GM21619 (cell line): ENCODE data around the gene DYNLT5.
"Not testable (repeated sequence)": the region's sequence is repeated elsewhere in the genome, so short reads cannot be mapped to it uniquely, and the experiment has no call there.

Experiments
- ATAC-seq: cut with Tn5 transposase; IDR thresholded peaks from one replicate; pipeline ENCODE4 v1.9.1; 2021; ENCODE audit not compliant: unreplicated experiment

DYNLT5 gene, protein sequence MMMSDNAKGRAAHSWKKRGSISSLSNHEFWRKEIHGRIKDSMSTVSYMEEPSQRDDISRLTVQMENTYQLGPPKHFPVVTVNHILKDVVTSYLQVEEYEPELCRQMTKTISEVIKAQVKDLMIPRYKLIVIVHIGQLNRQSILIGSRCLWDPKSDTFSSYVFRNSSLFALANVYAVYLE

DNA sequence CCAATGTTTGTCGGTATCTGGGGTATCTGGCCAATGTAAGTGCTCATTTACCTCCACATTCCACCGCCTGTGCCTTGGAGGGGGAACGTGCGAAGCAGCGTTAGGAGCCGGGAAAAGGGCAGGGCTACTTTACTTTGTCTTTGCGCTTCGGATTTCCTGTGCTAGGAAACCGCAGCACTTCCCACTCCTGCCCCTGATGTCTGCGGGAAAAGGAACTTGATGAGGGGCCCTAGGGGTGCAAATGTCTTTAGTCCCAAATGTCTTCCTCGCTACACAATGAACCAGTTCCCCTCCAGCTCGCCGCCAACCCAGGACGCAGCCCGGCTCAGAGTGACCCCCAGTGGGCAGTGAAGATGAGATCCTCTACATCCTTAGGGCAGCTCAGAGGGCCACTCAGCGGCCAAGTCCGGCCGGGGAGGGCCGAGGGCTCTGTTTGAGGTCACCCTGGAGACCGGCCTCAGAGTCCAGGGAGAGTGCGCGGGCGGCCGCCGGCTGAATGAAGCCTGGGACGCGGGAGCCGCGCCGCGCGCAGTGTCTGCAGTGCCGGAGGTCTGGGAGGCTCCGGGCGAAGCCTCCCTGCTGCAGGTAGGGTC lies at the start of gene DYNLT5:
DYNLT5 (plus strand) TSS at position 460 of the 593 bp plus-strand sequence. CDS start 2,200 bp downstream, outside the sequence.
- peak; percentile 56 for ATAC-seq

DNA sequence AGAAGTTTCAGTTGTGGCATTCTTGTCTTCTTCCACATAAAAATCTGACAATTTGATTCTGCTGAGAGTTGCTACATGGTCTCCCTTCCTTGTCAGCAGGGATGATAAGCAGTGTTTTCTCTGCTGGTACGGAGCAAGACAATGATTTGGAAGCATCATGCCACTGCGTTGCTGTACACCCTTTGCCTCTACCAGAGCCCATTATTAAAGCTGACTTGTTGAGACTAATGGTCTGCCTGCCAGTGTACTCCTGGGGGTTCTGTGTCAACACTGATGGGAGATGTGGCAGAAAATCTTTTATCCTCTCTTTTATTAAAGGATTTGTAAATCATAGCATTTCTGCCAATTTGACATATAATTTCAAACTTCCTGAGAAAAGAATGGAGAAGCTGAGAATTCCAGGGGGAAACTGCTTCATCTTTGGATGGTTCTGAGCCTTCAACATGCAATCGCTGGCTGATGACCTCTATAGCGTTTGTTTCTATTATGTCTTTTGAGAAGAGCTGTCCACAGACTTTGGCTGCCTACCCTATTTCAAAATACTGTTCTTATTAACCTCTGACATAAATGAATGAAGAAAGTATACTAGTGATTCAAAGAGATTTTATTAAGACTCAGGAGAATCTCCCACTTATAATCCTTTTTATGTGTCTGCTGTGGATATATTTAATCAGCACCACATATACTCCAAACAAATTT lies 47.9 kb upstream of the DYNLT5 start:
- ATAC-seq, result no peak

DNA sequence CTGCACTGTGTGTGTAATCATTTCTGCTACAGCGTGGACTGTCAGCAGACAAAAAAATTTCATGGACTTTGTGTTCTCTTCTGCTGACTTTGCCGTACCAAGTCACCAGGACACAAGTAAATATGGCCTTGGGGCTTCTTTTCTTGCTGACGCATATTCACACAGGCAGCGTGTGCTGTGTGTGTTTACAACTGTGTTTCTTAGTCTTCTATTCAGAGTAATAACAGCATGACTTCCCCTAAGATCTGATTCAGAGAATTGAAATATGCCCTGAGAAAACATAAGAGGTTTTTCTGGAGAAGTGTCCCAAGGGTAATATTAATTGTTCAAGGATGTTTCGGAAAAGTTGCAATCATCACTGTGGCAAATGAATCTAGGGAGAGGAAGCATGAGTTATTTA lies 47.1 kb upstream of the DYNLT5 start:
- no peak for ATAC-seq

- no peak for ATAC-seq
These were observed 40.8 kb upstream of the DYNLT5 start for GRCh38 chr1:66711420-66711819.

DNA sequence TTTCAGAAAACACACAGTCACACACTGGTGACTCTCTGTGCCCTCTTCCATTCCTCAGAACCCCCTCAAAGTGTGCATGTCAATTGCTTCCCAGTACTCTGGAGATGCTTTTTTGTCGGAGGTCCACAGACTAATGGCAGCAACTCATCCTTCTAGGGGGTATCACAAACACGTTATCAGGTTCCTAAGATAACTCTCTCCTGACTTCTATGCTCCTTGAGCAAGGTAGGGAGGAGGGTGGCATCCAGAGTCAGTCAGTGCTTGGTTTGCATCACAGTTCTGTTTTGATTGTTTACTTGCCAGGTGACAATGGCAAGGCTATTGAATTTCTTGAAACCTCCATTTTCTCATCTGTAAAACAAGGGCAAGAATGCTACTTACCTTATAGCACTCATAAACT lies 39.4 kb upstream of the DYNLT5 start:
- ATAC-seq, result no peak

GRCh38 chr1:66723985-66724384 lies 28.3 kb upstream of the DYNLT5 start:
- ATAC-seq, result no peak

- peak; percentile 75 for ATAC-seq
These were observed 26.2 kb upstream of the DYNLT5 start for GRCh38 chr1:66725885-66726665.

DNA sequence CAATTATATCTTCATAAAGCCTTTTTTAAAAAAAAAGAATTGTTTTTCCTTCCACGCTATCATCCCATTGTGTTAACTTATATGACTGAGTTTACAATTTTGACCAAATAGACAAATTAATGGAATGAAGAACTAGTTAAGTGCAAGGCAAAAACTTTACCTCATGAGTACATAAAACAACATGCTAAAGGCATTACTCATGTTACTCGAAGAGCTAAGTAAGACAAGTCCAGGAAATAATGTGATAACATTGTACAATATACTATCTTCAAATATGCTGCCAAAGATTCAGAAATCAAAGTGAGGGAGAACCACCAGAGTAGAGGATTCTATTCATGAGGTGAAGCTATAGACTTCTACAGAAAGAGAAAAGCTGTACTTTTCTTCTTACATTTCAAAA lies 24.2 kb upstream of the DYNLT5 start:
- ATAC-seq, result no peak

DNA sequence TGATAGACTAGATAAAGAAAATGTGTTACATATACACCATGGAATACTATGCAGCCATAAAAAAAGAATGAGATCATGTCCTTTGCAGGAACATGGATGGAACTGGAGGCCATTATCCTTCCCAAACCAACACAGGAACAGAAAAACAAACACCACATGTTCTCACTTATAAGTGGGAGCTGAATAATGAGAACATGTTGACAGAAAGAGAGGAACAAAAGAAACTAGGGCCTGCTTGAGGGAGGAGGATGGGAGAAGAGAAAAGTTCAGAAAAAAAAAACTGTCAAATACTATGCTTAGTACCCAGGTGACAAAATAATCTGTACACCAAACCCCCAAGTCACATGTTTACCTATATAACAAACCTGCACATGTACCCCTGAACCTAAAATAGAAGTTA lies 23.5 kb upstream of the DYNLT5 start:
- ATAC-seq, result not testable (repeated sequence)

- no peak for ATAC-seq
These were observed 23.1 kb upstream of the DYNLT5 start for GRCh38 chr1:66729119-66729518.

GRCh38 chr1:66729523-66729922 lies 22.7 kb upstream of the DYNLT5 start:
- ATAC-seq, result no peak

GRCh38 chr1:66730462-66730861 lies 21.8 kb upstream of the DYNLT5 start:
- no peak for ATAC-seq

DNA sequence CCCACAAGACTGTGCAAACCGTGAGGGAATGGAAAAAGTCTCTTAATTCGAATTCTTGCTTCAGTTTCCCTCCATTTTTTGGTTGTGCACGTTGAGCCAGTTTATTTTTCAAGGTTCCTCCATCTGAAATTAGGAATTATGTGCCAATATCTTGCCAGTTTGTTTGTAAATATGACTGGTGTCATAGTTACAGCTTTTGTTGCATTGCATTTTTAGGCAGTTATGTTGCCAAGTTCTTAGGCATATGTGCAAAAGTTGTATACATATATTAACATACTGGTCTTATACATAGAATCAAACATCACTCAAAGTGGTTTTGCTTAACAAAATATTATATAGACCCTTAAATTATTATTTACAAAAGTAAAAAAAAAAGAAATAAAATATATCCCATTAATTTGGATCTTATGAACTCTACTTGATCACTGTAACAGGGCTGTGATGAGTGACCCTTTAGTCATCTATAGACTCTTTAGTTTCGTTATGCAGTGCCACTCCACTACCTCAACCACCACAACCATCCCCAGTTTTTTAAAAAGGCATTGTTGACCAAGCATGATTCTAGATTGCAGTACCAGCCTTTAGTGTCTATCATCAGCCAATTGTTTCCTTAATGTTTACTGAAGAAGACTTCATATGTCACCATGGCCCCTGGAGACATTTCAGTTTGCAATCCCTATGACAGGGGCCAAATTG lies 20.9 kb upstream of the DYNLT5 start:
- ATAC-seq, result peak; percentile 44

GRCh38 chr1:66732407-66733166 lies 19.7 kb upstream of the DYNLT5 start:
- no peak for ATAC-seq

GRCh38 chr1:66733348-66734017 lies 18.8 kb upstream of the DYNLT5 start:
- ATAC-seq, result no peak

DNA sequence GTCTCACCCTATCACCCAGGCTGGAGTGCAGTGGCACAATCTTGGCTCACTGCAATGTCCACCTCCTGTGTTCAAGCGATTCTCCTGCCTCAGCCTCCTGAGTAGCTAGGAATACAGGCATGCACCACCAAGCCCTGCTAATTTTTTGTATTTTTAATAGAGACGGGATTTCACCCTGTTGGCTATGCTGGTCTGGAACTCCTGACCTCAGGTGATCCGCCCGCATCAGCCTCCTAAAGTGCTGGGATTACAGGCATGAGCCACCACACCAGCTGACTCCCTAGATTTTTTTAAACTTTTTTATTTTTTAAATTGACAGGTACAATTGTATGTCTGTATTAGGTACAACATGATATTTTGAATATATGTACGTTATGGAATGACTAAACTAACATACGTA lies 17.7 kb upstream of the DYNLT5 start:
- ATAC-seq, result not testable (repeated sequence)

GRCh38 chr1:66737836-66738235 lies 14.4 kb upstream of the DYNLT5 start:
- no peak for ATAC-seq

DNA sequence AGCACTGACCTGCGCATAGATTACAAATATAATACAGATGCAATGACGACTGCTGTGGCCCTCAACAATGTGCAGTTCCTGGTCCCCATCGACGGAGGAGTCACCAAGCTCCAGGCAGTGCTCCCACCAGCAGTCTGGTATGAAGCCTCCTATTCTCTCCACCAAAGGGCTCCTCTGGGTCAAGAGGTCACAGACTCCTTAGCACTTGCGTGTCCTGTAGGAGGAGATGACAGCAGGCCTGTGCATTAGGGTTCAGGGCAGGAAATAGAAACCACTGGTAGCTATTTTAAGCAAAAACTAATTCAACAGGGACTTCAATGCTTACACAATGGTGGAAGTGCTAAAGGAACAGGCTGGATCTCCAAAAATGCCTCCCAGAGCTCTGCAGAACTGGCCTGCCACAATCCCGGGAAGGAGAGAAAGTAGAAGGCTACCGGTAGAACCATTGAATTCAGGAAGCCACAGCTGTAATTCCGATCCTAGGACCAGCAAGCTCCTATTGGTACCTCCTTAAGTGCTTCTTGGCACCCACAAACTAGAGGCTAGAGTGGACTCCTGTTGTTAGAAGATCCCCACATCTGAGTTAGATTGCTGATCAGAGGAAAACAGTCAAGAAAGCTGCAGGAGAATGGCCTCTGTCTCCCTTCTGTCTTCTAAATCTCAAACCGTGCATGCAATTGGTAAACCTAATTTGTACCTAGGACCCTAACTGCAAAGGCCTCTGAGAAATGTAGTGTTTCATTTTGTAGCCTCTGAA lies 12.7 kb upstream of the DYNLT5 start:
- ATAC-seq, result peak; percentile 81

- ATAC-seq, result no peak
These were observed 6.8 kb upstream of the DYNLT5 start for GRCh38 chr1:66745451-66745850.
